Keratinocyte (primary cell): ENCODE measurements around the gene EBLN2. TPM values are rescaled to one million over a fixed set of nuclear protein-coding genes. Genes with fewer than 3 reads are reported as not detected.

ENCODE experiments used
- DNase-seq: peaks from one replicate; pipeline ENCODE4 v3.0.0-alpha.2; 2011; ENCODE audit warnings: low read depth, missing footprints, low spot score
- FAIRE-seq: peaks from 2 replicates; lab custom pipeline; 2011; peaks lifted over from hg19 to GRCh38; lab: Jason Lieb, UNC
- H2AFZ ChIP-seq: 2 replicates; pipeline ENCODE4 v1.6.0; 2012; ENCODE audit warnings: low read length, control low read depth, inconsistent platforms; ENCODE audit not compliant: control insufficient read depth
- H3K27ac ChIP-seq: 2 replicates; pipeline ENCODE4 v1.5.1; 2011; ENCODE audit warnings: low read length; ENCODE audit not compliant: control insufficient read depth, insufficient read depth
- H3K27me3 ChIP-seq: 3 replicates; pipeline ENCODE4 v1.6.0; 2011; ENCODE audit warnings: low read length; ENCODE audit not compliant: control insufficient read depth, insufficient read depth; ENCODE audit errors: extremely low read depth
- H3K36me3 ChIP-seq, 2 experiments: 2 replicates in 1 of 2; 3 replicates in 1 of 2; pipeline ENCODE4 v1.5.1; 2011; ENCODE audit warnings: low read length in 2 of 2, mild to moderate bottlenecking in 1 of 2; ENCODE audit not compliant: control insufficient read depth in 2 of 2, insufficient read depth in 2 of 2; ENCODE audit errors: extremely low read depth in 1 of 2
- H3K4me1 ChIP-seq: 3 replicates; pipeline ENCODE4 v1.5.1; 2011; ENCODE audit warnings: low read length; ENCODE audit not compliant: control insufficient read depth, insufficient read depth; ENCODE audit errors: extremely low read depth
- H3K4me2 ChIP-seq: 3 replicates; pipeline ENCODE4 v1.6.0; 2011; ENCODE audit warnings: low read depth, low read length; ENCODE audit not compliant: control insufficient read depth, insufficient read depth; ENCODE audit errors: extremely low read depth
- H3K4me3 ChIP-seq, 3 experiments: fragments of 200-600 bp in 1 of 3; sonication (generic) in 1 of 3; 2 replicates in 2 of 3; 3 replicates in 1 of 3; pipeline ENCODE4 v1.5.1; 2011 to 2016; ENCODE audit warnings: low read length in 3 of 3, mild to moderate bottlenecking in 3 of 3, control low read depth in 2 of 3, inconsistent platforms in 1 of 3, low read depth in 1 of 3, mixed read lengths in 1 of 3, mixed run types in 1 of 3, moderate library complexity in 1 of 3; ENCODE audit not compliant: control insufficient read depth in 2 of 3, insufficient read depth in 2 of 3; ENCODE audit errors: extremely low read depth in 1 of 3
- H3K79me2 ChIP-seq: 2 replicates; pipeline ENCODE4 v1.6.0; 2012; ENCODE audit warnings: low read length; ENCODE audit not compliant: control insufficient read depth, insufficient read depth
- H3K9ac ChIP-seq: 3 replicates; pipeline ENCODE4 v1.6.0; 2011; ENCODE audit warnings: low read length; ENCODE audit not compliant: control insufficient read depth, insufficient read depth; ENCODE audit errors: extremely low read depth
- H3K9me1 ChIP-seq: 3 replicates; pipeline ENCODE4 v1.6.0; 2011; ENCODE audit warnings: low read length; ENCODE audit not compliant: control insufficient read depth, insufficient read depth; ENCODE audit errors: extremely low read depth
- H3K9me3 ChIP-seq: 2 replicates; pipeline ENCODE4 v1.5.1; 2012; ENCODE audit warnings: low read depth, low read length; ENCODE audit not compliant: control insufficient read depth
- H4K20me1 ChIP-seq: 3 replicates; pipeline ENCODE4 v1.6.0; 2011; ENCODE audit warnings: low read length; ENCODE audit not compliant: control insufficient read depth, insufficient read depth; ENCODE audit errors: extremely low read depth
- CTCF ChIP-seq, 3 experiments: IDR thresholded peaks in 1 of 3; conservative IDR thresholded peaks in 1 of 3; optimal IDR thresholded peaks in 1 of 3; 2 replicates in 2 of 3; 3 replicates in 1 of 3; pipeline versions ENCODE3 to v1.5.1; 2011; ENCODE audit warnings: low read length in 3 of 3, mild to moderate bottlenecking in 3 of 3, moderate library complexity in 2 of 3, control low read depth in 1 of 3, inconsistent platforms in 1 of 3; ENCODE audit not compliant: insufficient read depth in 2 of 3; ENCODE audit errors: extremely low read depth in 1 of 3
- EZH2 ChIP-seq: IDR thresholded peaks from one replicate; pipeline ENCODE4 v1.6.1; 2012; ENCODE audit warnings: inconsistent platforms, mild to moderate bottlenecking, low read length, moderate library complexity
- dilution Hi-C: fragments of 300-500 bp; cut with MboI; formaldehyde crosslinking; loops from one replicate; pipeline ENCODE4 v1.7.0; 2020; ENCODE audit warnings: low sequenced_read_pairs; ENCODE audit not compliant: extremely low pct_ligation_motif_present
- polyA plus RNA-seq, 5 experiments: library from polyadenylated mRNA; depleted of rRNA in 3 of 5; stranded (reverse) in 3 of 5; stranded (forward) in 1 of 5; unstranded in 1 of 5; fragments of >200 nt; gene quantifications; 1 replicate in 1 of 5; 2 replicates in 3 of 5; 3 replicates in 1 of 5; pipeline versions ENCODE4 v1.2.1 to v1.2.3, GENCODE V29; 2011 to 2012; ENCODE audit warnings: missing spikeins in 2 of 5, low read depth in 1 of 5, low replicate concordance in 1 of 5

EBLN2 gene
- polyA plus RNA-seq, 1 donor (not counting 4 experiments of a cell fraction or from before 2014, with no cell fraction given), result 4.0 TPM

GRCh38 chr3:73049319-73049718 is 12.1 kb upstream of the EBLN2 start:
- FAIRE-seq, result no peak
- no peak for DNase-seq
- Histone ChIP-seq H3K27me3 (no peaks in the 10 kb centered on the region), H3K4me2 (no peak overlapping the region), H3K79me2 (peaks cover 85% of the 10 kb centered on the region), H3K36me3 (peaks cover 0 to 3% of the 10 kb centered on the region in 2 experiments), H2AFZ (no peak overlapping the region), H3K9ac (no peak overlapping the region), H4K20me1 (peaks cover 8% of the 10 kb centered on the region), H3K9me1 (no peaks in the 10 kb centered on the region), H3K27ac (no peak overlapping the region), H3K9me3 (no peaks in the 10 kb centered on the region), H3K4me1 (peaks cover 4% of the 10 kb centered on the region), H3K4me3 (no peak overlapping the region)
- dilution Hi-C loops, result no loop called here
- TF ChIP-seq EZH2 (no peak), CTCF (optimal IDR thresholded peaks at IDR 0.05 in 1 of 3, IDR thresholded peaks at IDR 0.05 in 1 of 3, conservative IDR thresholded peaks at IDR 0.05 in 1 of 3; ENCODE audit: extremely low read depth in 1 of 3, insufficient read depth in 2 of 3, low read length in 3 of 3) (no peak)

- H3K4me1 ChIP-seq, result peaks cover 5% of the 10 kb centered on the region
- H3K27ac ChIP-seq, result no peak overlapping the region
- dilution Hi-C loops, result no loop called here
- H4K20me1 ChIP-seq, result no peaks in the 10 kb centered on the region
- no peak overlapping the region for H3K4me3 ChIP-seq
- no peak overlapping the region for H3K9ac ChIP-seq
- no peaks in the 10 kb centered on the region for H3K9me3 ChIP-seq
- H3K4me2 ChIP-seq, result no peak overlapping the region
- no peak for TF ChIP-seq CTCF (optimal IDR thresholded peaks at IDR 0.05 in 1 of 3, IDR thresholded peaks at IDR 0.05 in 1 of 3, conservative IDR thresholded peaks at IDR 0.05 in 1 of 3; ENCODE audit: extremely low read depth in 1 of 3, insufficient read depth in 2 of 3, low read length in 3 of 3)
- TF ChIP-seq EZH2, result no peak
- DNase-seq, result no peak
- no peaks in the 10 kb centered on the region for H3K27me3 ChIP-seq
- no peaks in the 10 kb centered on the region for H3K9me1 ChIP-seq
- no peak for FAIRE-seq
- H3K79me2 ChIP-seq, result peaks cover 49% of the 10 kb centered on the region
- H2AFZ ChIP-seq, result no peak overlapping the region
- H3K36me3 ChIP-seq, result peaks cover 0 to 3% of the 10 kb centered on the region in 2 experiments
Observed at GRCh38 chr3:73052857-73053256, 8.6 kb upstream of the EBLN2 start.
